HepG2 (cell line): ENCODE results near the gene PRR33. TPM values are rescaled to one million over a fixed set of nuclear protein-coding genes. Genes with fewer than 3 reads are reported as not detected.

Experiments used
- ATAC-seq: fragments of 200-7000 bp; cut with Tn5 transposase; 3 replicates; pipeline ENCODE4 v1.9.1; 2020; ENCODE audit warnings: mild to moderate bottlenecking, moderate library complexity
- BruUV-seq: library from RNA; stranded (reverse); fragments of 400-500 nt; replicated peaks from 2 replicates; lab custom pipeline; 2021; lab: Mats Ljungman, UMichigan
- CTCF ChIA-PET: fragments of 300-600 bp; formaldehyde crosslinking; extraction: SDS; loops from one replicate; lab custom pipeline; 2021; ENCODE audit warnings: low total read pairs, inconsistent platforms, low intra/inter-chr PET ratio; lab: Yijun Ruan, JAX
- POLR2A ChIA-PET: fragments of 350-600 bp; sonication (Branson Sonifier 250); formaldehyde crosslinking; loops from one replicate; lab custom pipeline; 2020; ENCODE audit warnings: antibody characterized with exemption, inconsistent platforms; lab: Yijun Ruan, JAX
- DNase-seq: peaks from one replicate; pipeline ENCODE4 v3.0.0-alpha.2; 2015; ENCODE audit warnings: low spot score
- FAIRE-seq: peaks from 3 replicates; lab custom pipeline; 2011; peaks lifted over from hg19 to GRCh38; lab: Jason Lieb, UNC
- H2AFZ ChIP-seq: one replicate; pipeline ENCODE4 v1.6.1; 2011; ENCODE audit warnings: low read length, inconsistent platforms
- H3K27ac ChIP-seq: fragments of 300-600 bp; 3 replicates; pipeline ENCODE4 v1.8.0; 2011; ENCODE audit warnings: mixed run types, mild to moderate bottlenecking, mixed read lengths, low read length, inconsistent platforms; ENCODE audit not compliant: insufficient read depth; ENCODE audit errors: extremely low read length
- H3K27me3 ChIP-seq, 2 experiments: fragments of 200-600 bp in 1 of 2; 2 replicates in 1 of 2; 3 replicates in 1 of 2; pipeline versions ENCODE4 v1.6.0 to v1.8.0; 2011; ENCODE audit warnings: low read length in 2 of 2, mild to moderate bottlenecking in 2 of 2, moderate library complexity in 2 of 2, inconsistent platforms in 1 of 2; ENCODE audit not compliant: insufficient read depth in 2 of 2, control insufficient read depth in 1 of 2
- H3K36me3 ChIP-seq, 2 experiments: fragments of 200-600 bp in 1 of 2; replicated peaks in 1 of 2; 2 replicates in 1 of 2; 3 replicates in 1 of 2; pipeline versions ENCODE4 v1.5.1 to v1.8.0; 2011; ENCODE audit warnings: low read length in 2 of 2, inconsistent platforms in 1 of 2; ENCODE audit not compliant: insufficient read depth in 2 of 2, control insufficient read depth in 1 of 2
- H3K4me1 ChIP-seq: 2 replicates; pipeline ENCODE4 v1.5.1; 2012; ENCODE audit warnings: low read length, inconsistent platforms; ENCODE audit not compliant: insufficient read depth
- H3K4me2 ChIP-seq: 2 replicates; pipeline ENCODE4 v1.6.0; 2011; ENCODE audit warnings: low read depth, low read length, inconsistent platforms
- H3K4me3 ChIP-seq, 3 experiments: fragments of 200-600 bp in 1 of 3; sonication (generic), shearing (Covaris generic) in 1 of 3; replicated peaks in 1 of 3; 2 replicates each; pipeline ENCODE4 v1.5.1; 2011 to 2016; ENCODE audit warnings: low read length in 3 of 3, inconsistent platforms in 2 of 3, low read depth in 2 of 3, mild to moderate bottlenecking in 2 of 3, control low read depth in 1 of 3, mixed read lengths in 1 of 3; ENCODE audit not compliant: insufficient read depth in 1 of 3
- H3K79me2 ChIP-seq: one replicate; pipeline ENCODE4 v1.6.1; 2011; ENCODE audit warnings: low read length, inconsistent platforms; ENCODE audit not compliant: insufficient read depth
- H3K9ac ChIP-seq: 2 replicates; pipeline ENCODE4 v1.6.0; 2011; ENCODE audit warnings: mild to moderate bottlenecking, low read depth, low read length, inconsistent platforms; ENCODE audit not compliant: insufficient read depth
- H3K9me3 ChIP-seq: 2 replicates; pipeline ENCODE4 v1.5.1; 2012; ENCODE audit warnings: mild to moderate bottlenecking, low read length
- H4K20me1 ChIP-seq: 2 replicates; pipeline ENCODE4 v1.6.0; 2011; ENCODE audit warnings: inconsistent platforms, mild to moderate bottlenecking, low read length, moderate library complexity; ENCODE audit not compliant: insufficient read depth
- FOXP1 ChIP-seq, 2 experiments: fragments of 450-650 bp in 1 of 2; IDR thresholded peaks; 2 replicates each; pipeline ENCODE4 v1.6.1; 2017 to 2018; ENCODE audit warnings: antibody characterized with exemption in 1 of 2
- GFI1 ChIP-seq: sonication (generic); formaldehyde crosslinking; IDR thresholded peaks from 2 replicates; pipeline ENCODE4 v1.5.0; 2020; ENCODE audit warnings: missing genetic modification reagents, mild to moderate bottlenecking, borderline replicate concordance
- KLF11 ChIP-seq: IDR thresholded peaks from 2 replicates; pipeline ENCODE4 v1.6.1; 2016; ENCODE audit warnings: missing compliant biosample characterization
- KLF12 ChIP-seq: sonication (generic); formaldehyde crosslinking; IDR thresholded peaks from 2 replicates; pipeline ENCODE4 v1.4.0; 2020; ENCODE audit warnings: missing genetic modification reagents, borderline replicate concordance
- MAFK ChIP-seq, 2 experiments: IDR thresholded peaks in 1 of 2; conservative IDR thresholded peaks in 1 of 2; 2 replicates each; pipeline ENCODE4 v1.6.1; 2011; ENCODE audit warnings: improper control_type of control experiment in 2 of 2, low read length in 2 of 2
- TEAD3 ChIP-seq: optimal IDR thresholded peaks from 2 replicates; pipeline ENCODE3; 2016; ENCODE audit warnings: borderline replicate concordance
- TMF1 ChIP-seq: sonication (generic); formaldehyde crosslinking; IDR thresholded peaks from 2 replicates; pipeline ENCODE4 v1.8.1; 2022; ENCODE audit warnings: low read depth, missing genetic modification reagents
- ZBTB8A ChIP-seq: sonication (generic); formaldehyde crosslinking; IDR thresholded peaks from 2 replicates; pipeline ENCODE4 v1.4.0; 2020; ENCODE audit warnings: mild to moderate bottlenecking, low read depth, missing genetic modification reagents, borderline replicate concordance
- ZNF569 ChIP-seq: sonication (generic); formaldehyde crosslinking; IDR thresholded peaks from 2 replicates; pipeline ENCODE4 v1.5.0; 2020; ENCODE audit warnings: mild to moderate bottlenecking, missing genetic modification reagents, moderate library complexity, borderline replicate concordance
- ZNF577 ChIP-seq: sonication (generic); formaldehyde crosslinking; IDR thresholded peaks from 2 replicates; pipeline ENCODE4 v1.4.0; 2020; ENCODE audit warnings: mild to moderate bottlenecking, low read depth, missing genetic modification reagents, borderline replicate concordance
- ZNF772 ChIP-seq: sonication (generic); formaldehyde crosslinking; IDR thresholded peaks from 2 replicates; pipeline ENCODE4 v1.5.0; 2020; ENCODE audit warnings: mild to moderate bottlenecking, missing genetic modification reagents
- ZNF850 ChIP-seq: sonication (generic); formaldehyde crosslinking; conservative IDR thresholded peaks from 2 replicates; pipeline ENCODE4 v1.9.0; 2021; ENCODE audit warnings: mild to moderate bottlenecking, missing genetic modification reagents
- WGBS: methylation state at CpG from one replicate; pipeline ENCODE4 v1.1.6; 2017; ENCODE audit warnings: low lambda C conversion rate; 5-methylcytosine and 5-hydroxymethylcytosine counted together
- in situ Hi-C: cut with HindIII; loops from 2 replicates; pipeline ENCODE4 v1.10.0; 2017; ENCODE audit warnings: low pct_unique_long_range_greater_than_20kb; ENCODE audit not compliant: extremely low pct_ligation_motif_present
- intact Hi-C: fragments of 100-400 bp; cut with micrococcal nuclease; formaldehyde crosslinking; loops from one replicate; pipeline ENCODE4 v1.10.0; 2022; ENCODE audit not compliant: unreplicated experiment
- polyA plus RNA-seq, 8 experiments: library from polyadenylated mRNA; depleted of rRNA in 3 of 8; stranded (reverse) in 7 of 8; unstranded in 1 of 8; fragments of >200 nt; fragmentation: Illumina TruSeq in 4 of 8; extraction: Trizol in 4 of 8; gene quantifications; 2 replicates each; pipeline versions ENCODE4 v1.2.1 to v1.2.3, GENCODE V29; 2011 to 2016; ENCODE audit warnings: low read depth in 4 of 8, missing spikeins in 1 of 8, mixed read lengths in 1 of 8; ENCODE audit not compliant: insufficient read depth in 1 of 8
- total RNA-seq, 5 experiments: library from RNA; depleted of rRNA; stranded (reverse); fragments of >200 nt; fragmentation: Illumina TruSeq; extraction: Trizol; gene quantifications; 2 replicates each; pipeline ENCODE4 v1.2.3, GENCODE V29; 2016; ENCODE audit warnings: low read depth in 1 of 5
- TF ChIP-seq, protein P1 (sequence below): sonication (generic); formaldehyde crosslinking; IDR thresholded peaks from 2 replicates; pipeline ENCODE4 v1.5.1; 2020; ENCODE audit warnings: missing genetic modification reagents, mild to moderate bottlenecking, borderline replicate concordance
- TF ChIP-seq, protein P2 (sequence below): sonication (generic); formaldehyde crosslinking; conservative IDR thresholded peaks from 2 replicates; pipeline ENCODE4 v1.4.0; 2020; ENCODE audit warnings: missing genetic modification reagents

Gene PRR33
- total and polyA plus RNA-seq, 2 of the 13 experiments (the other 11 are each of a cell fraction or from before 2014, with no cell fraction given), result not detected

DNA sequence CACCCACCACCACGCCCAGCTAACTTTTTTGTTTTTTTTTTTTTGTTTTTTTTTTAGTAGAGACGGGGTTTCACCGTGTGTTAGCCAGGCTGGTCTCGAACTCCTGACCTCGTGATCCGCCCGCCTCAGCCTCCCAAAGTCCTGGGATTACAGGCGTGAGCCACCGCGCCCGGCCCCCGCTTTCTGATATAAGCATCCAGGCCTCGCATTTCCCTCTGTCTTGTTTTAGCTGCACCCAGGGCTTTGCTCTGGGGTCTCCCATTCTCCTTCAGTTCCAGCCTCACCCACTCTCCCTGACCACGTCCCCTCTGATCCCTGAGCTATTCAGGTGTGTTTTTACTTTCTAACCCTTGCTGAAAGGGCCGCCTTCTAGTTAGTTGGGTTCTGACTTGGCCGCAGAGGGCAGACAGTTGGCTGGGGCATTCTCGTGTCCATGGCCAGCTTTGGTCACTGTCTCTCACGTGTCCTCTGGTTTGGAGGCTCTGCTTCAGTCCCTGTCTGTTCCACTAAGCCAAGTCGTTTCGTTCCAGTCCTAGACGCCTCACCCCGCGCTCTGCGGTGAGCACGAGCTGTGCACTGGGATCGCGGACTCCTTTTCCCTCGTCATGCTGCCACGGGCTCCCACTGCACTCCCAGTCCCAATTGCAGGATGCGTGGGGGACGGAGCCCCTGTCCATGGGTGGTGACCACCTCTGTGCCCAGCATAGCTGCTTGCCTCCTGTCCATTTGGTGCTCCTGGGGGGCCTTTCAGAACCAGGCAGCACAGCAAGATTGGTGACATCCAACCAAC is 21.8 kb upstream of the PRR33 start:
- Histone ChIP-seq H3K36me3 (no peaks in the 10 kb centered on the region), H3K4me3 (no peak overlapping the region), H3K79me2 (no peaks in the 10 kb centered on the region), H3K27me3 (peaks cover 6 to 25% of the 10 kb centered on the region in 2 experiments; a peak in 4 of 5 replicates), H2AFZ (no peak overlapping the region), H4K20me1 (no peaks in the 10 kb centered on the region), H3K4me1 (no peaks in the 10 kb centered on the region), H3K9ac (no peak overlapping the region), H3K9me3 (no peaks in the 10 kb centered on the region), H3K4me2 (no peak overlapping the region), H3K27ac (no peak overlapping the region)
- TF ChIP-seq, protein P1, sequence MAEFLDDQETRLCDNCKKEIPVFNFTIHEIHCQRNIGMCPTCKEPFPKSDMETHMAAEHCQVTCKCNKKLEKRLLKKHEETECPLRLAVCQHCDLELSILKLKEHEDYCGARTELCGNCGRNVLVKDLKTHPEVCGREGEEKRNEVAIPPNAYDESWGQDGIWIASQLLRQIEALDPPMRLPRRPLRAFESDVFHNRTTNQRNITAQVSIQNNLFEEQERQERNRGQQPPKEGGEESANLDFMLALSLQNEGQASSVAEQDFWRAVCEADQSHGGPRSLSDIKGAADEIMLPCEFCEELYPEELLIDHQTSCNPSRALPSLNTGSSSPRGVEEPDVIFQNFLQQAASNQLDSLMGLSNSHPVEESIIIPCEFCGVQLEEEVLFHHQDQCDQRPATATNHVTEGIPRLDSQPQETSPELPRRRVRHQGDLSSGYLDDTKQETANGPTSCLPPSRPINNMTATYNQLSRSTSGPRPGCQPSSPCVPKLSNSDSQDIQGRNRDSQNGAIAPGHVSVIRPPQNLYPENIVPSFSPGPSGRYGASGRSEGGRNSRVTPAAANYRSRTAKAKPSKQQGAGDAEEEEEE (CRISPR knock-in tag), result no peak
- TF ChIP-seq FOXP1 (IDR thresholded peaks at IDR 0.05) (no peak), FOXP1 (CRISPR knock-in tag; IDR thresholded peaks at IDR 0.05) (no peak), KLF11 (no peak), GFI1 (CRISPR knock-in tag) (no peak), ZNF772 (no peak), ZNF577 (CRISPR knock-in tag) (no peak), MAFK (conservative IDR thresholded peaks at IDR 0.05 in 1 of 2, IDR thresholded peaks at IDR 0.05 in 1 of 2; ENCODE audit: low read length in 2 of 2) (no peak), ZBTB8A (CRISPR knock-in tag) (no peak), TEAD3 (CRISPR knock-in tag) (no peak), TMF1 (CRISPR knock-in tag) (no peak), ZNF569 (no peak), KLF12 (no peak), ZNF850 (CRISPR knock-in tag) (no peak)
- TF ChIP-seq, protein P2, sequence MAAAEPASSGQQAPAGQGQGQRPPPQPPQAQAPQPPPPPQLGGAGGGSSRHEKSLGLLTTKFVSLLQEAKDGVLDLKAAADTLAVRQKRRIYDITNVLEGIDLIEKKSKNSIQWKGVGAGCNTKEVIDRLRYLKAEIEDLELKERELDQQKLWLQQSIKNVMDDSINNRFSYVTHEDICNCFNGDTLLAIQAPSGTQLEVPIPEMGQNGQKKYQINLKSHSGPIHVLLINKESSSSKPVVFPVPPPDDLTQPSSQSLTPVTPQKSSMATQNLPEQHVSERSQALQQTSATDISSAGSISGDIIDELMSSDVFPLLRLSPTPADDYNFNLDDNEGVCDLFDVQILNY, result no peak
- CTCF ChIA-PET, result no interaction called here
- in situ Hi-C loops, result no loop called here
- 34% methylated on average over 26 of the region's 31 CpGs for WGBS
- POLR2A ChIA-PET, result no interaction called here
- no peak for ATAC-seq
- no TSS peak for BruUV-seq
- no peak for FAIRE-seq
- intact Hi-C loops, result no loop called here
- DNase-seq, result no peak
